ENCODE results near the gene GRM4.

The GRM4 gene

DNA sequence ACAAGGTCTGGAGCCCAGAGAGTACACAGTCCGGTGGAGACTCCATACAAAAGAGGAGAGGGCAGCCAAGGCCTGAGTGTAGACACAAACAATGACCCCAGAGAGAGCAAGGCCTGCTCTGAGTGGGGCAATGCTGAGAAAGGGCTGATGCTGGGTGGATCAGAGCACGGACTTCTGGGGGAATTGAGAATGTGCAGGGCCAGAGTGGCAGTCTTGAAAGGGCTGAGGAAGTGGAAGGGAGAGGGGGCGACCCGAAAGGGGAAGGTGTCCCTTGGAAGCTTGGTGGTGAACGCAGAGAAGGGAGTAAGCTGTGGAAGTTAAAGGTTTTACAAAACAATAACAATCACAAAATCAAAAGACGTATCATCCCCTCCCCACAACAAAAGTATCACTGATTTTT lies 12.0 kb upstream of the GRM4 start:
- no peak for DNase-seq (ENCODE audit: low read depth in 2 of 2)

DNA sequence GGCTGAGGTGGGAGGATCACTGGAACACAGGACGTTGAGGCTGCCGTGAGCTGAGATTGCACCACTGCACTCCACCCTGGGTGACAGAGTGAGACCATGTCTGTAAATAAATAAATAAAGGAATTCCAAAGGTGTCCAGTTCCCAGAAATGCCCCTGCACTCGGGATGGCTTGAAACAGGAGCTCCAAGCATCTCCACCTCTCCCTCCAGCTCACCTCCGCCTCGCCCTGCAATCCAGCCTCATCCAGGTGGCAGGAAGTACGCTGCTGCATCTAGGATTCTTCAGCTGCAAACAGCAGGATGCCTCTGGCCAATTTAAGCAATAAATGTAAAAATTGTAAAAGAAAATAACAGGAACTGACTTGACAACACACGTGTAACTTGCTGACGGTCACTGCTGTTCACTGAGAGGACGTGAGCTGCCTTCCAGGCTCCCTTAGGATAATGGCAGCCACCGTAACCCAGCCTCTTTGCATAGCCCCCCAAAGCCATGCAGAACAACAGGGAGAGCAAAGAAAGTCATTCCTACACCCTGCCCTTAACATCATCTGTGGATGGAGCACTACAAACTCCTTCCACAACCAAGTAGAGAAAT lies 11.4 kb upstream of the GRM4 start:
- DNase-seq (ENCODE audit: low read depth in 2 of 2) = no peak

DNA sequence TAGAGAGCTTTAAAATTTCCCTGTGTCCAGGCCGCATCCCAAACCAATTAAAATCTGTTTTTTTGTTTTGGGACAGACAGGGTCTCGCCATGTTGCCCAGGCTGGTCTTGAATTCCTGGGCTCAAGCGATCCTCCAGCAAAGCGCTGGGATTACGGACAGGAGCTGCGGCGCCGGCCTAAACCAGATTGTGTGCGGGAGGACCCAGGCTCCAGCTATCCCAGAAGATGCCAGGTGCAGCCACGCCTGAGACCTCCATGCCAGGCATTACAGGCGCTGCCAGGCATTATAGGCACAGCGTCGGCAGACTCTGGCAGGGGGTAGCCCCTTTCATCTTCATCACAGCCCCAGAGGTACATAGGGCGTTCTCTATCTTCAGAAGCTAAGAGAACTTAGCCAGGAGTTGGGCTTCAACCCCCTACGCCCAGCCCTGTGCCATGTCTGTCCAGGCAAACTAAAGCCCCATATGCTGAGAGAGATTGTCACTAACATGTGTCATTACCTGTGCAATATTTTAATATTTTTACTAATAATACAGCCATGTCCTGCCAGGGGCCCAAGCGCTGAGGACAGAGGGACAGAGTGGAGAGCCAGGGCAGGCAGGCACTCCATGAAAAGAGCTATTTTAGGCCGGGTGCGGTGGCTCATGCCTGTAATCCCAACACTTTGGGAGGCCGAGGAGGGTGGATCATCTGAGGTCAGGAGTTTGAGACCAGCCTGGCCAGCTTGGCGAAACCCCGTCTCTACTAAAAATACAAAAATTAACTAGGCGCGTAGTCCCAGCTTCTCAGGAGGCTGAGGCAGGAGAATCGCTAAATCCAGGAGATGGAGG lies 9.8 kb upstream of the GRM4 start:
- no peak for DNase-seq (ENCODE audit: low read depth in 2 of 2)

GRCh38 chr6:34154668-34155447 lies 9.0 kb upstream of the GRM4 start:
- DNase-seq (ENCODE audit: low read depth in 2 of 2) = peak; percentile 45 to 54

GRCh38 chr6:34152806-34153520 lies 7.1 kb upstream of the GRM4 start:
- DNase-seq (ENCODE audit: low read depth in 2 of 2) = no peak

- no peak for DNase-seq (ENCODE audit: low read depth in 2 of 2)
These were observed 6.2 kb upstream of the GRM4 start for GRCh38 chr6:34152042-34152524.

GRCh38 chr6:34151321-34152041 lies 5.6 kb upstream of the GRM4 start:
- no peak for DNase-seq (ENCODE audit: low read depth in 2 of 2)

DNA sequence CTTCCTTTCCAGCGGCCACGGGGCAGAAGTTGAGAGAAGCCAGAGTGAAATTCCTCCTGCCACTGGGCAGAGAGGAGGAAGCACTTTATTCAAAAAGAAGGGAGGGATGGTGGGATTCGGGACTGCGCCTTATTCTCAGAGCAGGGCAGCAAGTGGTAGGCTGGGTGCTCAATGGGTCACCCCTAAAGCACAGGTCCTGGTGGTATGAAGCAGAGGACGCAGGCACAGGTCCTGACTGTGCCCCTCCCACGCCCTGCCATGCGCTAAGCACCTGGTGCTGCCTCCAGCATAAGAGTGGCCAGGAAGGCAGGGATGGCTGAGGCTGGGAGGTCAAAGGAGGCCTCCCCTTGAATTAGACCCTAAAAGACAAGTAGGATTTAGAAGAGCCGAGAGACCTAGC lies 4.9 kb upstream of the GRM4 start:
- no peak for DNase-seq (ENCODE audit: low read depth in 2 of 2)

DNA sequence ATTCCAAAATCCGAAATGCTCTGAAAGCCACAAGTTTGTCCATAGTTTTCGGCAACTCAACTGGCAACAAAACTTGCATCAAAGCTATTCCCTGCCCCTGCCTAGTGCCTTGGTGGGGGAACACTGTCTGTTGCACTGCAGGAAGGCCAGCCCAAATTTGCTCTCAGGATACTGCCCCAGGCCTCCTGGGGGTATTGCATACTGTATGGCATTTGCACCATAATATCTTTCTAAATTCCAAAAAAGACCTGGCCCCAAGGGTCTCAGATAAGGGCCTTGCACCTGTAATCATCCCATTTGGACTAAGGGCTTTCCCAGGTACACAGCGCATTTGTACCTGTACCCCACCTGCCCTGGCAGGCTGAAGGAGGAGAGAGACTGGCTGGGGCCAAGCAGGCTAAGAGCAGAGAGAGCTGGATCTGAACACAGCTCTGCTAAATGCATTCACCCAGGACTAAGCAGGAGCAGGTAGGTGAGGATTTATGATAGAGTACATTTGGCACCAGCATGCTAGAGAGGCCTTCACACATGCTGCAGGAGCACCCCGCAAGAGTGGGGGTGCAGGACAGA lies 4.0 kb upstream of the GRM4 start:
- no peak for DNase-seq (ENCODE audit: low read depth in 2 of 2)

- no peak for DNase-seq (ENCODE audit: low read depth in 2 of 2)
These were observed 3.5 kb upstream of the GRM4 start for GRCh38 chr6:34149452-34149810.

GRCh38 chr6:34148631-34149451 lies 3.0 kb upstream of the GRM4 start:
- DNase-seq (ENCODE audit: low read depth in 2 of 2) = no peak

DNA sequence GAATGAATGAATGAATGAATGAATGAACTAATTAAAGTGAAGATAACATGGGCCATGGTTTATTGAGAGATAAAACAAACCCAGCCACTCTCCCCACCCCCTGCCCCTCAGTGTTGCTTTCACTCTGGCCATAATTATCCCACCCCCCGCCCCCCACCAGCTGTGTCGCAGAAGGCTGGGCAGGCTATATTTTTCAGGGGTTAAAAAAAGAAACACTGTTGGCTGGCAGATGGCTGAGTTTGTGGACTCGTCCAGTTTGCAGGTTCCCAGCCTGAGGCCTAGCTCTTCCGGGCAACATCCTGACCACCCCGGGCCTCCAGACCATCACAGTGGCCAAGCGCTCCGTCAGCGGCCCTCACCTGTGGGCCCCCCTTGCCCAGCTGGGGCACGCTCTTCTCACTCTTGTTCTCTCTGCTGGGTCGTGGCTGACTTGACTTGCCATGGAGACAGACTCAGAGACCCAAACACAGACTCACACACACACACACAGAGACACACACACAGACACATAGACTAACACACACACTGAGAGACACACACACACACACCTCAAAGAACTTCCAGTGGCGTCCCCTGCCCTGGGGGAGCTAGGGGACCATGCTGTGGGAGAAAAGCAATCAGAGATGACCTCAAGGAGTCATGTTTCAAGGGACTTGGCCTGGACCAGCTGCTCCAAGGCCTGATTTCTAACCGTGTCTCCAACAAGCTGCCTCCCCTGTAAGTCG lies 2.2 kb upstream of the GRM4 start:
- DNase-seq (ENCODE audit: low read depth in 2 of 2) = no peak

- DNase-seq (ENCODE audit: low read depth in 2 of 2) = no peak
These were observed 1.1 kb upstream of the GRM4 start for GRCh38 chr6:34146801-34147592.

GRCh38 chr6:34145161-34146020 lies 496 bp downstream of the GRM4 start:
- DNase-seq (ENCODE audit: low read depth in 2 of 2) = no peak

GRCh38 chr6:34144581-34145160 lies 1.2 kb downstream of the GRM4 start:
- no peak for DNase-seq (ENCODE audit: low read depth in 2 of 2)

- peak; percentile 16 to 33 for DNase-seq (ENCODE audit: low read depth in 2 of 2)
These were observed 1.9 kb downstream of the GRM4 start for GRCh38 chr6:34143884-34144580.
